GM12878 (cell line): ENCODE measurements around the gene PARN. TPM values are rescaled to one million over a fixed set of nuclear protein-coding genes. Genes with fewer than 3 reads are reported as not detected.

Experiments
- ATAC-seq: fragments of 200-7000 bp; cut with Tn5 transposase; 3 replicates; pipeline ENCODE4 v1.9.1; 2020; ENCODE audit warnings: mild to moderate bottlenecking, moderate library complexity
- BruUV-seq: library from RNA; stranded (reverse); fragments of 400-500 nt; replicated peaks from 2 replicates; lab custom pipeline; 2021; lab: Mats Ljungman, UMichigan
- CTCF ChIA-PET: fragments of 300-600 bp; sonication (Branson Sonifier 250); formaldehyde crosslinking; extraction: SDS; loops from one replicate; lab custom pipeline; 2021; ENCODE audit warnings: inconsistent platforms; lab: Yijun Ruan, JAX
- POLR2A ChIA-PET: fragments of 350-600 bp; formaldehyde crosslinking; extraction: SDS; loops from one replicate; lab custom pipeline; 2021; ENCODE audit warnings: inconsistent platforms; lab: Charles Lee
- RAD21 ChIA-PET: fragments of 300-600 bp; sonication (Branson Sonifier 250); formaldehyde crosslinking; loops from one replicate; lab custom pipeline; 2023; ENCODE audit warnings: antibody characterized with exemption; ENCODE audit not compliant: unreplicated experiment; lab: Charles Lee
- SMC1A ChIA-PET: fragments of 300-600 bp; sonication (Branson Sonifier 250); formaldehyde crosslinking; loops from one replicate; lab custom pipeline; 2023; ENCODE audit not compliant: unreplicated experiment, uncharacterized antibody; lab: Charles Lee
- DNase-seq: peaks from one replicate; pipeline ENCODE4 v3.0.0-alpha.2; 2011; ENCODE audit warnings: low read depth, low spot score
- FAIRE-seq: peaks from 3 replicates; lab custom pipeline; 2011; peaks lifted over from hg19 to GRCh38; lab: Jason Lieb, UNC
- H2AFZ ChIP-seq: 2 replicates; pipeline ENCODE4 v1.6.0; 2011; ENCODE audit warnings: low read depth, low read length, control low read depth; ENCODE audit not compliant: control insufficient read depth
- H3K27ac ChIP-seq: 2 replicates; pipeline ENCODE4 v1.5.1; 2011; ENCODE audit warnings: control low read depth; ENCODE audit not compliant: control insufficient read depth, insufficient read depth
- H3K27me3 ChIP-seq, 2 experiments: replicated peaks in 1 of 2; 2 replicates each; pipeline versions ENCODE4 v1.6.0 to v1.6.1; 2011; ENCODE audit warnings: low read length in 1 of 2; ENCODE audit not compliant: control insufficient read depth in 2 of 2, insufficient read depth in 2 of 2
- H3K36me3 ChIP-seq, 2 experiments: 2 replicates each; pipeline ENCODE4 v1.5.1; 2011; ENCODE audit warnings: low read length in 1 of 2; ENCODE audit not compliant: control insufficient read depth in 2 of 2, insufficient read depth in 2 of 2
- H3K4me1 ChIP-seq: 2 replicates; pipeline ENCODE4 v1.6.1; 2011; ENCODE audit warnings: mild to moderate bottlenecking, low read length, moderate library complexity, mixed read lengths; ENCODE audit not compliant: control insufficient read depth, insufficient read depth
- H3K4me2 ChIP-seq: 2 replicates; pipeline ENCODE4 v1.6.0; 2011; ENCODE audit warnings: control low read depth; ENCODE audit not compliant: control insufficient read depth, insufficient read depth
- H3K4me3 ChIP-seq: fragments of 200-600 bp; sonication (generic); 2 replicates; pipeline ENCODE4 v1.5.1; 2016
- H3K79me2 ChIP-seq: 2 replicates; pipeline ENCODE4 v1.6.0; 2011; ENCODE audit warnings: low read length; ENCODE audit not compliant: control insufficient read depth, insufficient read depth
- H3K9ac ChIP-seq: 2 replicates; pipeline ENCODE4 v1.8.0; 2011; ENCODE audit warnings: low read length, control low read depth, mixed read lengths; ENCODE audit not compliant: control insufficient read depth, insufficient read depth
- H3K9me3 ChIP-seq: replicated peaks from 3 replicates; pipeline ENCODE4 v1.5.1; 2011; ENCODE audit warnings: mild to moderate bottlenecking, low read length; ENCODE audit not compliant: control insufficient read depth, insufficient read depth
- H4K20me1 ChIP-seq: 2 replicates; pipeline ENCODE4 v1.6.0; 2011; ENCODE audit not compliant: control insufficient read depth, insufficient read depth
- BCL11A ChIP-seq: IDR thresholded peaks from 2 replicates; pipeline ENCODE4 v1.6.1; 2011; ENCODE audit warnings: low read depth, low read length
- ESRRA ChIP-seq: IDR thresholded peaks from 2 replicates; pipeline ENCODE4 v1.6.1; 2012; ENCODE audit warnings: mild to moderate bottlenecking, low read length, improper control_type of control experiment
- EZH2 ChIP-seq: IDR thresholded peaks from 2 replicates; pipeline ENCODE4 v1.6.1; 2012; ENCODE audit warnings: low read depth, mild to moderate bottlenecking, control low read depth, inconsistent platforms, low read length, borderline replicate concordance; ENCODE audit not compliant: control insufficient read depth
- FOXK2 ChIP-seq: fragments of 450-650 bp; IDR thresholded peaks from 2 replicates; pipeline ENCODE4 v1.6.1; 2017; ENCODE audit warnings: mild to moderate bottlenecking, moderate library complexity
- GATAD2B ChIP-seq: fragments of 450-650 bp; conservative IDR thresholded peaks from 2 replicates; pipeline ENCODE4 v1.6.1; 2017; ENCODE audit warnings: low read depth, mild to moderate bottlenecking, moderate library complexity
- LARP7 ChIP-seq: fragments of 450-650 bp; IDR thresholded peaks from 2 replicates; pipeline ENCODE4 v1.6.1; 2017; ENCODE audit warnings: mild to moderate bottlenecking
- PML ChIP-seq: IDR thresholded peaks from 2 replicates; pipeline ENCODE4 v1.6.1; 2012; ENCODE audit warnings: low read length, inconsistent platforms
- POLR2A ChIP-seq: IDR thresholded peaks from 2 replicates; pipeline ENCODE4 v1.6.1; 2011; ENCODE audit warnings: low read depth, mild to moderate bottlenecking, low read length
- POLR2AphosphoS5 ChIP-seq: IDR thresholded peaks from 2 replicates; pipeline ENCODE4 v1.6.1; 2011; ENCODE audit warnings: mild to moderate bottlenecking, low read length, inconsistent platforms
- RAD21 ChIP-seq: IDR thresholded peaks from 2 replicates; pipeline ENCODE4 v1.6.1; 2011; ENCODE audit warnings: mild to moderate bottlenecking, low read depth, low read length, moderate library complexity; ENCODE audit not compliant: insufficient read depth
- STAT3 ChIP-seq: IDR thresholded peaks from 2 replicates; pipeline ENCODE4 v1.6.1; 2011; ENCODE audit warnings: low read depth, low read length, improper control_type of control experiment
- TCF7 ChIP-seq: IDR thresholded peaks from 2 replicates; pipeline ENCODE4 v1.6.1; 2014; ENCODE audit warnings: antibody characterized with exemption, borderline replicate concordance
- ZNF274 ChIP-seq: IDR thresholded peaks from one replicate; pipeline ENCODE4 v1.8.0; 2011; ENCODE audit not compliant: insufficient read length, insufficient read depth
- ZNF384 ChIP-seq: IDR thresholded peaks from 2 replicates; pipeline ENCODE4 v1.6.1; 2012; ENCODE audit warnings: low read depth, mild to moderate bottlenecking, low read length, improper control_type of control experiment, borderline replicate concordance
- WGBS: methylation state at CpG from one replicate; pipeline ENCODE4 v1.1.6; 2016; ENCODE audit warnings: low lambda C conversion rate; ENCODE audit not compliant: insufficient replicate concordance, insufficient coverage; ENCODE audit errors: missing lambda C conversion rate; 5-methylcytosine and 5-hydroxymethylcytosine counted together
- in situ Hi-C: fragments of 300-500 bp; cut with MboI; formaldehyde crosslinking; loops from 9 replicates; pipeline ENCODE4 v1.14.3; 2018; ENCODE audit warnings: mixed read lengths
- intact Hi-C: fragments of 100-400 bp; cut with micrococcal nuclease; formaldehyde crosslinking; loops from one replicate; pipeline ENCODE4 v1.14.2; 2022; ENCODE audit not compliant: unreplicated experiment
- polyA plus RNA-seq, 11 experiments: library from polyadenylated mRNA; depleted of rRNA in 4 of 11; unstranded in 6 of 11; stranded (reverse) in 5 of 11; fragments of >200 nt; fragmentation: Nextera tagmentation in 4 of 11; fragmentation: Illumina TruSeq in 1 of 11; extraction: Ambion mirVana in 4 of 11; extraction: Trizol in 1 of 11; gene quantifications; 1 replicate in 1 of 11; 2 replicates in 10 of 11; pipeline versions ENCODE4 v1.2.1 to v1.2.3, GENCODE V29; 2011 to 2016; ENCODE audit warnings: inconsistent platforms in 2 of 11, missing spikeins in 2 of 11, low read depth in 1 of 11
- total RNA-seq, 4 experiments: library from RNA; depleted of rRNA in 3 of 4; stranded (reverse); fragments of >200 nt in 3 of 4; fragmentation: Illumina TruSeq in 1 of 4; extraction: Trizol in 1 of 4; gene quantifications; 2 replicates each; pipeline versions ENCODE4 v1.2.1 to v1.2.3, GENCODE V29; 2013 to 2021
- TF ChIP-seq, protein P1 (sequence below): IDR thresholded peaks from 2 replicates; pipeline ENCODE4 v1.6.1; 2012; ENCODE audit warnings: low read depth, low read length, improper control_type of control experiment

Gene PARN
- total and polyA plus RNA-seq, 10 of the 15 experiments (the other 5 are each of a cell fraction or from before 2014, with no cell fraction given) = 15.6 to 77.3 (median 47.7) TPM

DNA sequence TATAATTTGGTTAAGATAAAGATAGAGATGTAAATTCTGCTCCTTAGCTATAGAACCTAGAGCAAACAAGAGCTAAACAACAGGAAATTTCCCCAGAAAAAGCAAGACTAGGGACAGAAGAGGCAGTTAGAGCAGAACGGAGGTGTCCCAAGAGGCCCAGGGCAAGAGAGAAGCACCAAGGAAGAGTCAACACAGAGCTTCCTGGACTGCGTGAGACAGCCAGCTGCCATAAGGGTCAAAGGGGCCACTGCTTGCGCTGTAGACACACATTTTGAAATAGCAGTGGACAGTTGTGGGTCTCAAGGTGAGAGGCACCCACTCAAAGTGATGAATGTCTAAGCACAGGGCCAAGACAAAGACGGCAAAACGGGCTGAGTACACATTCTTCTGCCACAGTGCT is 156.6 kb downstream of the PARN start (continued):
- TF ChIP-seq ZNF384 (no peak), ESRRA (no peak), LARP7 (no peak), TCF7 (no peak), EZH2 (no peak), ZNF274 (no peak), STAT3 (no peak), RAD21 (no peak)
- TF ChIP-seq, protein P1, sequence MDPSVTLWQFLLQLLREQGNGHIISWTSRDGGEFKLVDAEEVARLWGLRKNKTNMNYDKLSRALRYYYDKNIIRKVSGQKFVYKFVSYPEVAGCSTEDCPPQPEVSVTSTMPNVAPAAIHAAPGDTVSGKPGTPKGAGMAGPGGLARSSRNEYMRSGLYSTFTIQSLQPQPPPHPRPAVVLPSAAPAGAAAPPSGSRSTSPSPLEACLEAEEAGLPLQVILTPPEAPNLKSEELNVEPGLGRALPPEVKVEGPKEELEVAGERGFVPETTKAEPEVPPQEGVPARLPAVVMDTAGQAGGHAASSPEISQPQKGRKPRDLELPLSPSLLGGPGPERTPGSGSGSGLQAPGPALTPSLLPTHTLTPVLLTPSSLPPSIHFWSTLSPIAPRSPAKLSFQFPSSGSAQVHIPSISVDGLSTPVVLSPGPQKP = no peak

DNA sequence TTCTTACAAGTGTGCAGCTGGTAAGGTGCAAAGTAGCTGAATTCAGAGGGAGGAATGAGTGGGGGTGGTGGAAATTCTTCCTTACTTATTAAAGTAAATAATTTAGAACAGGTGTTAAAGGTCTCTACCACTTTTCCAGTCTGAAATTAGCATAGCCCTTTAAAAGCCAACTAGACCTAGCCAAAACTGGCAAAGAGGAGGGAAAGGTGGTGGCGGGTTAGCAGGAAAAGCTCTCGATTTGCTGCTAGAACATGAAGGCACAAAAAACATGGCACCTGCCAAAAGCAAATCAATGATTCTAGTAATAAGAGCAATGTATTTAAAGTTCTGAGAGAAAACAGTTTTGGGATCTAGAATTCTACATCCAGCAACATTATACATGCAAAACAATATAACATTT is 157.7 kb downstream of the PARN start:
- WGBS = 98% methylated on average over 2 of the region's 2 CpGs
- intact Hi-C loops = no loop called here
- no peak overlapping the region for H2AFZ ChIP-seq
- H3K79me2 ChIP-seq = no peaks in the 10 kb centered on the region
- H3K4me2 ChIP-seq = no peak overlapping the region
- SMC1A ChIA-PET = no interaction called here
- H3K27me3 ChIP-seq = no peaks in the 10 kb centered on the region
- RAD21 ChIA-PET = no interaction called here
- H3K4me3 ChIP-seq = no peak overlapping the region
- ATAC-seq (no peak), DNase-seq (no peak), FAIRE-seq (no peak)
- no peaks in the 10 kb centered on the region; the same call in 2 of the 3 replicates for H3K9me3 ChIP-seq
- peaks cover 0 to 3% of the 10 kb centered on the region in 2 experiments for H3K36me3 ChIP-seq
- no peak overlapping the region for H3K27ac ChIP-seq
- POLR2A ChIA-PET = no interaction called here
- H3K9ac ChIP-seq = no peak overlapping the region
- no peaks in the 10 kb centered on the region for H3K4me1 ChIP-seq
- CTCF ChIA-PET = no interaction called here
- TF ChIP-seq POLR2AphosphoS5 (no peak), FOXK2 (no peak), BCL11A (no peak), PML (no peak), GATAD2B (no peak), POLR2A (no peak)
- H4K20me1 ChIP-seq = no peaks in the 10 kb centered on the region
- in situ Hi-C loops = no loop called here
- BruUV-seq = no TSS peak
